HG03064 (cell line): ENCODE measurements around the gene PPP1R11.
"Not testable (repeated sequence)": the region's sequence is repeated elsewhere in the genome, so short reads cannot be mapped to it uniquely, and the experiment has no call there.

ENCODE experiments used
- ATAC-seq: cut with Tn5 transposase; IDR thresholded peaks from one replicate; pipeline ENCODE4 v1.9.1; 2021; ENCODE audit warnings: low read depth; ENCODE audit not compliant: unreplicated experiment

The PPP1R11 gene

DNA sequence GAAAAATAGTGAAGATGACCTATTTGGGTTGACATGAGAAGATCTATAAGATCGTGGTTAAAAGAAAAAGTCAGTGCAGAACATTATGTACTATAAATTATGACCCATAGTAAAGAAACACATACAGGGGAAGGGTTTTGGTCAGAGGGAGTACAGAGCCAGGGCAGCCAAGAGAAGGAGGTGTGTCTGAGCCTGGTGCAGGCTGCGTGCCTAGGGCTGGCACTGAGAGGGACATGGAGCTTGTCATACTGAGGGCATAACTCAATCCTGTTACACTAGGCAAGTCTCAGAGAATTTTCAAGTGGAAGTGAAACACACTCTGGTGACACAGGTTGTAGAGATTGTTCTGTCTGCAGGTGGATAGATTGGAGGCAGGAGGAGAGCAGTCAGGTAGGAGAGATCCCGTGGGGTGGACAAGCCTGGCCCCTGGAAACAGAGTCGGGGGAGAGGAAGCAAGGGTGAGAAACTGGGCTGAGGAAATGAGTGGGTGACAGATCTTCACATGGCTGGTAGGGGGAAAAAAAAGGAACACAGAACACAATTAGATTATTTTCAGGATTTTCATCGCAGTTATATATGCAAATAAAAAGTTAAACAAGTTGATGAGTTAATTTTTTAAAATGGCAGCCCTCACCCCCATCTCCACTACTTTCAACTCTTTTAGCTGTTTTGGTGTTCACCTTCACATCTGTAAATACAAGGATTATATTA, 27.1 kb downstream of the PPP1R11 start:
- ATAC-seq = no peak

DNA sequence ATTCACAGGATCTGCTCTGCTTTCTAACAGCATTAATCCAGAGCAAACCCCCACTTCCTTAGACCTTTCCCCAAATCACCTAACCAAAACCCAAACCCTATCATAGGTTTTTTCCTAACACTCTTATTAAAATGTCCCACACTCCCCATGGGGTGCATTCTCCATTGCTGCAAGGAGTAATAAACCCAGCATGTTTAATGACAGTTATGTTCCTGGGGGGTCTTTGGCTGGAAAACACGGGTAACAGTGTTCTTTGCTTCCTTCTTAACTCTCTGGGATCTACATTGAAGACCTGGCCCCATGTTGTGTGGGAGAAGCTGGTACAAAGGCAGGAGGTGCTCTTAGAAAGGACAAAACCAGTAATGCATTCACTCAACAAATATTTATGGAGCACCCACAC, 29.8 kb downstream of the PPP1R11 start:
- no peak for ATAC-seq

GRCh38 chr6:30097902-30098768, 31.1 kb downstream of the PPP1R11 start:
- ATAC-seq = no peak

GRCh38 chr6:30100154-30100553, 33.2 kb downstream of the PPP1R11 start:
- ATAC-seq = no peak

GRCh38 chr6:30100585-30101443, 33.8 kb downstream of the PPP1R11 start:
- no peak for ATAC-seq

GRCh38 chr6:30101444-30102413, 34.7 kb downstream of the PPP1R11 start:
- no peak for ATAC-seq

DNA sequence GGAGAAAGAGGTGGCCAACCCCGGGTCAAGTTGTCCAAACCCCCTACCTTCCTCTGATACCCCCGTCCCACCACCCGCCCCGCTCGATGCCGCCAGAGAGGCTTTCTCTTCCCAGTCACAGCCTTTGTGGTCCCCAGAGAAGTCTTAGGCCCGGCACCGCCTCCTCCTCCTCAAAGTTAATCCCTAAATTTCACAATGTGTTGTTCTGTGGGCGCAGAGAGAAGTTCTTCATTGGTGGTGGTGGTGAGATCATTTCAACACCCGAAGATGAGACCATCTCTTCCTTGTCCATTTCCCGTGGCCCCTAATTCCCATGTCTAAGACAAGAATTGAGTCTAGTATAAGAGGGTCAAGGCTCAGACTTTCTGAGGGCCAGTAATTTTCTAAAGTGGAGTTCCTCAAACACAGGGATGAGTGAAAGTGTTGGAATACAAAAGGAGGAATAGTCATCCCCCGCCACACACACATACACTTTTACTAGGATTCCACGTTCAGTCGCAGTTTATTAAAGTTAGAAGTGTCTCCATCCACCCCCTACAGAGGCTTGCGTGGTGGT, 35.5 kb downstream of the PPP1R11 start:
- ATAC-seq = no peak

DNA sequence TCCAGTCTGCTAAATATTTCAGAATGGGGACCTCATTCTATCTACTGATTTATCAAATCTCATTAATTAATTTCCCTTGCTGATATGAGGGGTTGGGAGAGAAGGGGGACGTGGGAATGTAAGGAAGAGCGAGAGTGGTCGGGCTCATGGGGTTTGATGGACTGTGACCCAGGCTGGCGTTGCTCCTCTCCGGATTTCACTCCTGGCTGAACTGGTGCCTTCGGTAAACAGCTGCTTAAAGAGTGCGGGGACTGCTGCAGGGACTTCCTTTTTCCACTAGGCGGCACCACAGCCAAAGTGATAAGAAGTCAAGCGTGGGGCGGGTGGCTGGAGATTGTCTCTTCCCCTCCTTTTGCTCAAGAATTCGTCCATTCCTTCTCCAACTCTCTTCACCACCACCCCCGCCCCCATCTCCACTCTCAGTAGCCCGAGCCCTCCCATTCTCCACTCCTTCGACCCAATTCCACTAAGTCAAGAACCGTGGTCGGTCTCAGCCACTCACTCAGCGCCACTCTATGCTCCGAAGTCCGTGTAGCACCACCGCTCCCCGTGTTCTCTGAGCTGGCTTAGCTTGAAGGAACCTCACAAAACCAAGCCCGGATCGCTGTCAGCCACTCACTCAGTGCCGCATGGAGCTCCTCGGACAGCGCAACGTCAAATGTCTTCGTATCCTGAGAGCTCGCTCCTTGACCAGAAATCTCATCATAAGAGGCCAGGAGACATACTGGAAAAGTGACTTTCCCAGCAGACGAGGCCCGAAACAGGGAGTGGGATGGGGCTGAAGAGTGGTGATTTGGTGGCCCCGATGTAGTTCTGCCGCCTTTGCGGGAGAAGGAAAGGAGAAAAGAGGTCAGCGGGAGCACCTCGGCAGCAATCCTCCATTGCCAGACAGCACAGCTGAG, 36.2 kb downstream of the PPP1R11 start:
- no peak for ATAC-seq

DNA sequence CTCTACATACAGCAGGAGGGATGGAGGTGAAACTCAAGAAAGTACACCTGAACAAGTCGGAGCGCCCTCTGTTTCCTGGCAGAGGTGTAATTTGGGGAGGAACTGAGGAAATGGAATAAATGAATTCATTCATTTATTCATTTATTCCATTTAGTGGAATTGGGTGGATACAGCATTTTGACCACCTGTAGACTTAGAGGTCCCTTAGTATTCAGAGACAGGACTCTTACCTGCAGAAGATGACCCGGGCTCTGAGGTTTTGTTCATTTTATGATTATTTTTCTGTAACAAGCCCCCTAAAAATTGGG, 36.8 kb downstream of the PPP1R11 start:
- ATAC-seq = no peak

DNA sequence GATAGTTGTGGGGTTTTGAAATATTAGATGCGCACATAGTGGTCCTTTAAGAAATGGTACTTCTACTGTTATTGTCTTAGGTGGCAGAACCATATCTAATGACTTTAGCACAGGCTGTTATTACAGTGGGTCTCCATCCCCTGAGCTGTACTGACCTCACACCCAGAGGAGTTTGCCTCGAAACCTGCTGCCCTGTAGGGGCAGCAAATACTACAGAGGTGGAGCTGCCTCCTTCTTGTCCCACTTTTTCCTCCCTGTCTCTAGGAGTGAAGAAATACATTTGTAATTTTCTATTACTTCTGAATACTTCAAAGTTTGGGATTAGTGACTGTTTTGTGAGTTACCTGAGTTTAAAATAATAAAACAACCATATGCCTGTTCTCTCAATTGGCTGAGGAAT, 37.7 kb downstream of the PPP1R11 start:
- ATAC-seq = no peak

- ATAC-seq = no peak
These were observed 44.4 kb downstream of the PPP1R11 start for GRCh38 chr6:30111266-30111856.

GRCh38 chr6:30112402-30112994, 45.5 kb downstream of the PPP1R11 start:
- no peak for ATAC-seq

DNA sequence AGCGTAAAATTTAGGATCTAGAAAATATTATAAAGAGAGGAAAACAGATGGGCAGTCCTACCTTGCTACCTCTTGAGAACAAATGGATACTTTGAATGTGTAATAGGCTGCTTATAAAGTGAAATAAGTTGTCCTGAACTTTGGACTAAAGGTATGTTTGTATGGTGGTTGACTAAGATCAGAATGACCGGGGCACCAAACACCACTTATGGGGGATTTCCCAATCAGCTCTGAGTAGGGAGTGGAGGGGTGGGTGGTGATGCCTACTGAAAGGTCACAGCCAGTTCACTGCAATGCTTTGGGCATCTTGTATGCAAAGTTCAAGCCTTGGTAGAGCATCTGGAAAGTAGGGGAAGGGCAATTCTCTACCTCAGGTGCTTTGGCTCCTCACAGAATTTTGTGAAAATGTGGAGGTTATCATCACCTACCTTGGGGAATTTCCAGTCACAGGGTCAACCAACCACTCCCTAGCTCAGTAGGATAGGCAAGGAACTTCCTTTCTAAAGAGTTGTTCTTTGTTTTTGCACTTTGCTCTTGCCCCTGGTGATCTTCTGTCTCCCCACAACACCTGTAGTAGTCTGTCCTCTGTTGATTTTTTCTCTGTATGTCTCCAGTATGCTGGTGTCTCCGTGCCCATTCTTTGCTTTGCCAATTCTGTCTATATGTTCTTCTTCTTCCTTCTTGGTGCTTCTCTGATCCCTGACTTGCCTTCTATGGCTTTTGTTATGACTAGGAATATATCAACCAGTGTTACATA, 46.2 kb downstream of the PPP1R11 start, which contains the start of gene TRIM31:
TSS of gene TRIM31 (minus strand) at position 88 of the 757 bp plus-strand sequence. CDS start 285 bp downstream, outside the sequence.
- ATAC-seq = no peak

DNA sequence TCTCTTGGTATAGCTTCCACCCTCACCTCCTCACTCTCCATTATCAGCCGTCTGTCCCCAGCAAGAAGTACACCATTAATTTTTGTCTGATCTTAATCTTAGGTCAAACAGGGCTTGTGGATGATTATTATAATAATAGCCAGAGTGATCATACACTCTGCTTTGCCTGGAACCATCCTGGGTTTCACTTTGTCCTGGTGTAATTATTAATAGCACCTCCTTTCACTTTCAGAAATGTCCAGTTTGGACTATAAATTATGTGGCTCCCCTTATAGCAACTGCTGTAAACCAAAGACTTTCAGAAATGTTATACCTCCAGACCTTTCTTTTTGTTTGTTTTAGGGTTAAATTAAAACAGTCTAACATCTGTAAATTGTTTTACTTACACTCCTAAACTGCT, 46.8 kb downstream of the PPP1R11 start:
- no peak for ATAC-seq

DNA sequence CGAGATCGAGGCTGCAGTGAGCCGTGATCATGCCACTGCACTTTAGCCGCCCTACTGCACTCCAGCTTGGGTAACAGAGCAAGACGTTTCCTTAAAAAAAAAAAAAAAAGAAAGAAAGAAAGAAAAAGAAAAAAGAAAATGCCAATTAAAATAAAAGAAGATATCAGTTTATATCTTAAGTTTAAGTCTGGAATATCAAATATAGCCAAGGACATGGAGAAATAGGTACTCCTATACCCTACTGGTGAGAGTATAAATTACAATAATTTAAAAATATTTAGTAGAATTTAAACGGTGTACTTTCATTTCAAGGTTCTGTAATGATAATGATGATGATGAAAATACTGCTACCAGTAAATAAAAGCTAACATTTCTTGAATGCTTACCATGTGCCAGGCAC, 49.7 kb downstream of the PPP1R11 start:
- no peak for ATAC-seq

- not testable (repeated sequence) for ATAC-seq
These were observed 51.7 kb downstream of the PPP1R11 start for GRCh38 chr6:30118691-30119090.
